ENCODE results near the gene LRBA.

DNA sequence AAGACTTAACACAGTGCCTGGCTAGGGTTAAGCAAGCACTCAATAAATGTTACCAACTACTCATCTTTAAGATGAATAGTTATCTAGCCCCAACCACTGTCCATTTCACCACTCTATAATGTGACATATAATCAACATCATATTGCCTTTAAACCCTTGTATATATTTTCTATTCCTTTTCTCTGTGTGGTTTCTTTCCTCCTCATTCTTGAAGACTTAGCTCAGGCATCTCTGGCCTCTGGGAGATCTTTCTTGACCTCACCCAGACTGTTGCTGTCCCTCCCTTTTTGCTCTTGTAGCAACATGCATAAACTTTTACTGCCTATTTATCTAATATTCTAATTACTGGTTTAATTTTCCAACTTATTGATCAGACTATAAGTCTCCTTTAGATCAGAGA is 683.0 kb downstream of the LRBA start:
- TF ChIP-seq FOS (IDR thresholded peaks at IDR 0.05; ENCODE audit: borderline replicate concordance, insufficient read depth, low read length) = no peak
- TF ChIP-seq, protein P1, sequence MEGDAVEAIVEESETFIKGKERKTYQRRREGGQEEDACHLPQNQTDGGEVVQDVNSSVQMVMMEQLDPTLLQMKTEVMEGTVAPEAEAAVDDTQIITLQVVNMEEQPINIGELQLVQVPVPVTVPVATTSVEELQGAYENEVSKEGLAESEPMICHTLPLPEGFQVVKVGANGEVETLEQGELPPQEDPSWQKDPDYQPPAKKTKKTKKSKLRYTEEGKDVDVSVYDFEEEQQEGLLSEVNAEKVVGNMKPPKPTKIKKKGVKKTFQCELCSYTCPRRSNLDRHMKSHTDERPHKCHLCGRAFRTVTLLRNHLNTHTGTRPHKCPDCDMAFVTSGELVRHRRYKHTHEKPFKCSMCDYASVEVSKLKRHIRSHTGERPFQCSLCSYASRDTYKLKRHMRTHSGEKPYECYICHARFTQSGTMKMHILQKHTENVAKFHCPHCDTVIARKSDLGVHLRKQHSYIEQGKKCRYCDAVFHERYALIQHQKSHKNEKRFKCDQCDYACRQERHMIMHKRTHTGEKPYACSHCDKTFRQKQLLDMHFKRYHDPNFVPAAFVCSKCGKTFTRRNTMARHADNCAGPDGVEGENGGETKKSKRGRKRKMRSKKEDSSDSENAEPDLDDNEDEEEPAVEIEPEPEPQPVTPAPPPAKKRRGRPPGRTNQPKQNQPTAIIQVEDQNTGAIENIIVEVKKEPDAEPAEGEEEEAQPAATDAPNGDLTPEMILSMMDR (IDR thresholded peaks at IDR 0.05; ENCODE audit: extremely low read depth in 1 of 2, insufficient read depth in 1 of 2, low read depth in 1 of 2, low read length in 2 of 2) = no peak
- TF ChIP-seq EZH2 (IDR thresholded peaks at IDR 0.05; ENCODE audit: borderline replicate concordance, low read depth, low read length, severe bottlenecking) = no peak
- TF ChIP-seq POLR2A (IDR thresholded peaks at IDR 0.05; ENCODE audit: low read depth, low read length) = no peak
- TF ChIP-seq GATA2 (IDR thresholded peaks at IDR 0.05; ENCODE audit: insufficient read depth, insufficient read length, low read depth, low read length) = no peak
